Fibroblast of the conjunctiva (primary cell): Measurements from ENCODE around the gene TNFAIP6.
"Not testable (repeated sequence)": the region's sequence is repeated elsewhere in the genome, so short reads cannot be mapped to it uniquely, and the experiment has no call there.

Experiments used
- DNase-seq: peaks from one replicate; pipeline ENCODE4 v3.0.0-alpha.2; 2010; ENCODE audit warnings: low read depth

TNFAIP6 gene

GRCh38 chr2:151357359-151357758 is at the start of gene TNFAIP6:
TNFAIP6 (plus strand) TSS chr2:151357592; CDS start chr2:151357667, 75 bp downstream.
- DNase-seq, result peak; percentile 94

- not testable (repeated sequence) for DNase-seq
Measured at GRCh38 chr2:151310313-151310712, 47.1 kb upstream of the TNFAIP6 start.

DNA sequence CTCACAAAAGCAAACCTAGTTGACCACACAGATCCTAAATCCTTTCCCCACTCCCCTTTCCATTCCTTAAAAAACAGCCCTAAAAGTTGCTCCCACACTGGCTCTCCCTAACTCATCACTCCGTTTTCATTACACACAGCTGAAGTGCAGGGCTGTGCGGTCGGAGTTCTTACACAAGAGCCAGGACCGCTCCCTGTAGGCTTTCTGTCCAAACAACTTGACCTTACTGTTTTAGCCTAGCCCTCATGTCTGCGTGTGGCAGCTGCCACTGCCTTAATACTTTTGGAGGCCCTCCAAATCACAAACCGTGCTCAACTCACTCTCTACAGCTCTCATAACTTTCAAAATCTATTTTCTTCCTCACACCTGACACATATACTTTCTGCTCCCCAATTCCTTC is 45.0 kb upstream of the TNFAIP6 start:
- DNase-seq, result not testable (repeated sequence)

DNA sequence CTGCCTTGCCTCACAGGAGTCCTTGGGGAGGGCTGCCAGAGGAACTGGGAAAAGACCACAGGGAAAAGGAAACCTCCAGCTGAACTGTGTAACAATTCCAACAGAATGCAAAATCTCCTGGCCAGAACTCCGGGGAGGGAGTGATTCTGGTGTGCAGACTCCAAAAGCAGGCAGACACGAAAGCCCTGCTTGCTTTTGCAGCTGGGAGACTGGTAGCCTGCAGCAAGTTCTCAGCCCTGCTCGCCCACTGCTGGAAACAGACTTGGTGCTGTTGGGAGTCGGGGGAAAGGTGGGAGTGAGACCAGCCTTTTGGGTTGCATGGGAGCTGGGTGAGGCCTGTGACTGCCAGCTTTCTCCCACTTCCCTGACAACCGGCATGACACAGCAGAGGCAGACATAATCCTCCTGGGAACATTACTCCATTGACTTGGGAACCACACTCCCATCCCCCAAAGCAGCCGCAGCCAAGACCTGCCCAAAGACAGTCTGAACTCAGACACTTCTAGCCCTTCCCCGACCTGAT is 42.0 kb upstream of the TNFAIP6 start:
- no peak for DNase-seq

DNA sequence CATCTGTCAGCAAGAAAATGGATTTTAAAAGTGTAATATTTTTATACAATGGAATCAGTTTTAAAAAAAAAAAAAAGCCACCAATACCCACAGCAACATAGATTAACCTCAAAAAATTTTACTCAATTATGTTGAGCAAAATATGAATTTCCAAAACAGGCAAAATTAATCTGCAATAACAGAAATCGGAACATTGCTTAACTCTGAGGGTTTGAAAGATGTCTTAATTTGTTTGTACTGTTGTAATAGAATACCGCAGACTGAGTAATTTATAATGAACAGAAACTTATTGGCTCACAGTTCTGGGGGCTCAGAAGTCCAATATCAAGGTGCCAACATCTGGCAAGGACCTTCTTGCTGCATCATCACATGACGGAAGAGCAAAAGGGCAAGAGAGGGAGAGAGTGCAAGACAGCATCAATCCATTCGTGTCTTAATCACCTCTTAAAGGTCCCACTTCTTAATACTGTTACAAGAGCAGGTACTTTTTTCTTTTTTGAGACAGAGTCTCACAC is 31.8 kb upstream of the TNFAIP6 start:
- no peak for DNase-seq

DNA sequence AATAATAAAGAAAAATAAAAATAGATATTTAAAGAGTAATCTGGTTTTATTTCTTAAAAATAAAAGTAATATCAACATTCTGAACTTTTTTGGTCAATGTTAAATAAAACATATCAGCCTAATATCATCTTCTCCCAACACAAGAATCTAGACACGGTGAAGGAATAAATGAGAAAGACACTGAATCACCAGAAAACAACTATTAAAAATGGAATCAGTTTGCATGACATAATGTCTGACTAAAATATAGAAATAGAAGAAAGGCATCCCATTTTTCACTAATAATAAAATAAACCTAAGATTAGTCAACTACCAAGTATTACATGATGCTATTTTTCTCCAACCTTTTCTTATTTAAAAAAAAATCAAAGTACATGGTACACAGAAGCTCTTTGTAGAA is 30.8 kb upstream of the TNFAIP6 start:
- DNase-seq, result no peak

DNA sequence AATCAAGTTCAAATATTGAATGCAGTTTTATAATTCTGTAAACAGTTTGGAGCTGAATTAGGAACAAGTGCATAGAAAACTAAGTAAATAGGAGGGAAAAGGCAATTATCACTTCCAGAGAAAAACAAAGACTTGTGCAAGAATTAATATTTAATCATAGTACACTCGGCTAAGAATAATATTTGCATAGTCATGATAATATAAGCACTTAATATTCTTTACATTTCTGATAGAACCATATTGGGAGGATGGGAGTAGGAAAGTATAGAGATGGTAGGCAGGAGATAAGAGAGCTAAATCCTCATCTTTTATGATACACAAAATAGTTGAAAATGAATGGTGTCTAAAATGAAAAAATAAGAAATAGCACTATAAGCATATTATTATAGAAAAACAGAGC is 27.4 kb upstream of the TNFAIP6 start:
- no peak for DNase-seq

DNA sequence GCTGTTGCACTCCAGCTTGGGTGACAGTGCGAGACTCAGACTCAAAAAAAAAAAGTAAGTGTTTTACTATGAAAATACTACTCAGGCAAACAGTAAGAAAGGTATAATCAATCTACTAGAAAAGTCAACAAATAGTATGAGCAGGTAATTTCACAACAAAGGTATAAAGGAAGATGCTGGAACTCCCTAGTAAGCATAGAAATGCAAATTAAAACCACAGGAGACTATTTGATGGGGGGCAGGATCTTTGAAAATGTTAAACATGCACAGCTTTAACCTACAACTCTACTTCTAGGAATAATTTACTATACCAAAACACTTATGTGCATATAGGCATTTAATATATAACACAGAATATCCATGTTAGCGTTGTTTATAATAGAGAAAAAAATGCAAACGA is 24.3 kb upstream of the TNFAIP6 start:
- DNase-seq, result no peak

DNA sequence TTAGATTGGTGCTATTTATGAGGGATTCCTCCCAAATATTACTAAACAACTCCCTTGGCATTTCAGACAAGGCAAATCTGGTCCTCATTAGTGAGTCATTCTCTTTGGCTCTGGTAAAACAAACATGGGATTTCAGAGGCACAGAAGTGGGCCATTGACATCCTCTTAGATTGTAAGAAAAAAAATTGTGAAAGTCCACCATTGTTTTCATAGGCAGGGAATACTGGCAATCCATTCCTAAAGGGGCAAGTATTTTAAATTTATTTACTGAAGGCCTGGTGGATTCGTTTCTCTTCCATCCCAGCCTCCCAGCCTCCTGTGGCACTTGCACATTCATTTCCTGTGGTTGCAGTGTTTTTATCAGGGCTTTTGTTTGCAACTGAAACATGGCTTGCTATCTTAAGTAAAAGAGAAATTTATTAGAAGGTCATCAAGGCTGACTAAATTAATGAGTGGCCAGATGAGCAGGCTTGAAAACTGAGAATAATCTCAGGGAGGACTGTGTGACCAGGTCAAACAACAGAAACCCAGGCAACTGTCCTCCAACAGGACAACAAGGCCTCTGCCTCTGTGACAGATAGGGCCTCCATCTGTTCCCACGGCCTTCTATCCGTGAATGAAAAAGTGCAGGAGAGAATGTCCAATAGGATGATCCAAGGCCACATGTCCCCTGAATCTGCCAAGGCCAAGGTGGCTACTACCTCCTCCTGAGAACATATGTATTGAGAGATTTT is 23.1 kb upstream of the TNFAIP6 start:
- DNase-seq, result peak; percentile 94

DNA sequence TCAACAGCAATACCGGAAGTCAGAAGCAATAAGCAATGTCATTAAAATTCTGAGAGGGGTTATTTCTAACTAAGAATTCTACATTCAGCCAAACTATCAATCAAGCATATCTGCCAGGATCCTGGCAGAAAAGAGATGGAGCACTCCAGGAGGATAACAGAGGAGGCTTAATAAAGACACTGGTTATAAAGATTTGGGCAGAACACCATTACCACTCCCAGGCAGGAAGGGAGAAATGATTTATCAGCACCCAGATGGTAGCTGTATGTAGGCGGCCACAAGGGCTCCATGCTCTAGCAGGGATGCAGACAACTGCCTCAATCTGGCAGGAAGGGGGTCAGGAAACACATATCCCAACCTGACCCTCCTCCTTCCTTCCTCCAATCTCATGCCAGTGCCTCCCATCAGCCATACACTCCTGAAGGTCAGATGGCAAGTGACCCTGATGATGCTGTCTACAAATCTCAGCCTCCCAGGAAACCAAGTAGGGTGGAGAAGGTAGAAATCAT is 20.5 kb upstream of the TNFAIP6 start:
- DNase-seq, result no peak

GRCh38 chr2:151337643-151338042 is 19.7 kb upstream of the TNFAIP6 start:
- peak; percentile 79 for DNase-seq

- DNase-seq, result no peak
Measured at GRCh38 chr2:151338115-151338514, 19.3 kb upstream of the TNFAIP6 start.

GRCh38 chr2:151343073-151343472 is 14.3 kb upstream of the TNFAIP6 start:
- DNase-seq, result no peak

GRCh38 chr2:151344191-151344590 is 13.2 kb upstream of the TNFAIP6 start:
- DNase-seq, result not testable (repeated sequence)

DNA sequence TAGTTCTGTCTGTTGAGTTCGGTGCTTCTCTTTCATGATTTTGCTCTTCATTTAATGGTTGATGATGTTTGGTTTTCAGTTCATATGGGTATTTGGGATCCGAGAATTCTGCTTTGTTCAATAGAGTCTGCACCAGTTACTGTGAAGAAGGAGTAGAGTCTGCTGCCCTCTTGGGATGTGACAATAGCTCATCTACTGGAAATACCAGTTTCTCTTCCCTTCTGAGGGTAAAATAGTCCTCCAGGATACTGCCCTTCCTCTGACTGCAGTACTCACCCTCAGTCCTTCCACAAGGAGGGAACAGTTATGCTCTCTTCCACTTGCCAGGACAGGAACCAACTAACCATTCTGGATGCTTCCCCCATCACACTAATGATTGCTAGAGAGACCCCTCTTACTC is 12.5 kb upstream of the TNFAIP6 start:
- no peak for DNase-seq

GRCh38 chr2:151347294-151347693 is 10.1 kb upstream of the TNFAIP6 start:
- no peak for DNase-seq

DNA sequence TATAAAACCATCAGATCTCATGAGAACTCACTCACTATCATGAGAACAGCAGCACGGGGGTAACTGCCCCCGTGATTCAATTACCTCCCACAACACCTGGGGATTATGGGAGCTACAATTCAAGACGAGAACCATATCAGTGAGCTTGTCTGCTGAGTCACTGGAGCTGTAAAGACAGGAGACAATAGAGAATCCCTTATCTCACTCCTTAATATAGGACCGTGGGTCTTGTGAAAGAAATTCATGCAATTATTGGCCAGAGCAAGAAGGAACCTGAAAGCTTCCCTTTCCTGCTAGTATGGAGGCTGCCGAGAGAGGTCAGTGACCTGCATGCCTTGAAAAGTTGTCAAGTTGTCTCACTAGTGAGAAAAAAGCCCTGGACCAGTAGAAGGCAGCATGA is 9.5 kb upstream of the TNFAIP6 start:
- no peak for DNase-seq

GRCh38 chr2:151350579-151351195 is 6.7 kb upstream of the TNFAIP6 start:
- no peak for DNase-seq

GRCh38 chr2:151353995-151354394 is 3.4 kb upstream of the TNFAIP6 start:
- DNase-seq, result no peak

DNA sequence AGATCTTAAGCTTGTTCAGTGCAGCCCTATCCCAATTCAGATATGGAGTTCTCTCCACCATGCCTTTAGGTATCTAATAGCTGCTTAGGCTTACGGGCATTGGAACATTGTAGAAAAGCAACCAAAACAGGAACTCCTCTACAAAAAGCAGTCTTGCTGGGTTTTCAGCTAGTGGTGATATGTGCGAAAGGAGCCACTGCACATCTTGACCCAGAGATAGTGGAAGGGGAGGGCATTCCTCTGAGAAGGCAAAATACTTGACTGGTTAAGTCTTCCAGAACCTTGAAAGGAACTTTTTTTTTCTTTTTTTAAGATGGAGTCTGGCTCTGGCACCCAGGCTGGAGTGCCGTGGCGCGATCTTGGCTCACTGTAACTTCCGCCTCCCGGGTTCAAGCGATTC is 2.6 kb upstream of the TNFAIP6 start:
- DNase-seq, result no peak

DNA sequence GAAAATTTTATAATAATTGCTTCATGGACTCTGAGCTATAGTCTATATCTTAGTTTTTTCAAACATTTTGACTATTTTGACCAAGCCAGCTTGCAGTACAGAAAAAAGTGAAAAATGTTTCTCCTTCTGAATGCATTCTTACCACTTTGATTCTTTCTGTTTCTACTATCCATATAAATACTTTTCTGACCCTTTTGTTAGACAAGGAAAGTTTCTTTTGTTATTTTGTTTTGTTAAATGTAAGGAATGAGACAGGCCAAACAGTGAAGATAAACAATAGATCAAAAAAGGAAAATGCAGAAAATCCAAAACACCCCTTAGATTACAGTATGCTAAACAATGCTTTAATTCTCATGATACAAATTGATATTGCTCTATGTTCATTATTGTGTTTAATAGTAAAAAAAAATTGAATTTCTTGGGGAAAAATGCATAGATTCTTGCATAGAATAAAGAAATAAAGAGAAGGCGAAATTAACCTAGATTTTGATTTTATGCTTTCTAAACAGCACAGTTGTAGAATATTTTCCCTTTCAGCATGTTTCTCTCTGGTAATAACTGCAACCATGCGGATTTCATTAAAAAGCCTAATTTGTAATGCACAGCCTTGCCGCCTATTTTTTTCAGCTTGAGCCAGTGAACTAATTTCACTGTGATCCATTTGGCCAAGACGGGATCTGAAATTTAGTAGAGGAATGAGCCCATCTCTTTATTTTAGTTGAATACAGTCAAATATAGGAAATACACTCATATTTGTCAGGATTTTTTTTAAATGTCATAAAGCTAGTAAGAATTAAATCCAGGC is 976 bp downstream of the TNFAIP6 start:
- no peak for DNase-seq

- DNase-seq, result no peak
Measured at GRCh38 chr2:151359768-151360461, 2.5 kb downstream of the TNFAIP6 start.
